NT2/D1 (cell line): ENCODE results near the gene CR1.

ENCODE experiments used
- SUZ12 ChIP-seq: IDR thresholded peaks from 2 replicates; pipeline ENCODE4 v1.6.1; 2011; ENCODE audit not compliant: insufficient read length, insufficient read depth; ENCODE audit errors: extremely low read depth
- YY1 ChIP-seq: IDR thresholded peaks from 2 replicates; pipeline ENCODE4 v1.6.1; 2011; ENCODE audit not compliant: insufficient read length, insufficient read depth
- ZNF274 ChIP-seq: IDR thresholded peaks from 2 replicates; pipeline ENCODE4 v1.6.1; 2011; ENCODE audit warnings: mild to moderate bottlenecking, low read depth, low read length

- TF ChIP-seq YY1: no peak
- TF ChIP-seq ZNF274: no peak
- TF ChIP-seq SUZ12: no peak
These were observed 32.9 kb upstream of the CR1 start for GRCh38 chr1:207463021-207463420.
